HG03039 (cell line): ENCODE data around the gene OSER1.

Source experiments
- ATAC-seq: cut with Tn5 transposase; IDR thresholded peaks from one replicate; pipeline ENCODE4 v1.9.1; 2021; ENCODE audit warnings: mild to moderate bottlenecking, moderate library complexity; ENCODE audit not compliant: unreplicated experiment

OSER1 gene

GRCh38 chr20:44181611-44182010 is 29.0 kb downstream of the OSER1 start:
- ATAC-seq = no peak

DNA sequence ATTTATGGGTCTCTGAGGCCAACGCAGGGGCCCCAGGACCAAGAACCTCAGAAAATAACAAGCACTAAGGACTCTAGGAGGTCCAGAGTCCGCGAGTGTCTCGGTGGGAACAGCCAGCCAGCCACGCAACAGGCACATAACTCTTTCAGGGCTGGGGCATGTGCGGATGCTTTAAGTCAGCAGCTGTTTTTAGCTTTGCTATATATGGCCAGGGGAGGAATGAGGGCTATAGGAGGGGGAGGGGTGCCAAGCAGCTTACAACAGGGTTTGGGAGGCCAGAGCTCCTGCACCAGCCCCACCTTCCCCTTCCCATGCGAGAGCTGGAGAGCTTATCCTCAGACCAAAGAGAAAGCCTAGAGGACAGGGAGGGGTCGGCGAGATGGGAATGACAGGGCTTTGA is 29.8 kb downstream of the OSER1 start:
- ATAC-seq = no peak

DNA sequence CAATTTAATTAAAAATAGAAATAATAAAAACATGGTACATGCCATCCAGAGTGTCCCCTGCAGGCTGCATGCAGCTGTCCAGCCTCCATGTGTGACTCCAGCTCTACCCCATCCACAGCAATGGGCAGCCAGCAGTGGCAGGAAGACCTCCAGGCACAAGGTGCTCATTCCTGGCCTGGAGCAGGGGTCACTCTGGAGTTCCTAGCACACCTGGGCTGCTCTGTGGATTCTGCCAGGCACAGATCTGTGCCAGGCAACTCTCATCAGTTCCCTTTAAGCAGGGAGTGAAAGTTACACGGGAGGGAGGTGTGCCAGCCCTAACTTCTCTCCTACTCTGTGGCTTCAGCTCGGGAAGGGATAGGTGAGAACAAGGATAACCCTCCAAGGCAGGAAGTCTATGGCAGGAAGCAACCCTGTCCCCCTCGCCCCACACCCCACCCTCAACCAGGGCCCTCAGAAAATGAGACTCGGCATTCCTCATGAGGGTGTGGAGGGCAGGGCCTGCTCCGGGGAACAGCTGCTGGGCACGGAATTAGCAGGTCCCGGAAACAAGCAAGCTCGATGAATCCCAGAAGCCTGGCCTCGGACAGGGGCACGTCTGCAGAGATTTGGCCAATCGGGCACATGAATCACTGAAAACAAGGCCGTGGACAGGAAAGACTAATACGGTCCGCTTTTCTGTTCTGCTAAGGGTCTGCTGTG is 33.6 kb downstream of the OSER1 start:
- no peak for ATAC-seq

- no peak for ATAC-seq
Observed at GRCh38 chr20:44174996-44175765, 35.4 kb downstream of the OSER1 start.

DNA sequence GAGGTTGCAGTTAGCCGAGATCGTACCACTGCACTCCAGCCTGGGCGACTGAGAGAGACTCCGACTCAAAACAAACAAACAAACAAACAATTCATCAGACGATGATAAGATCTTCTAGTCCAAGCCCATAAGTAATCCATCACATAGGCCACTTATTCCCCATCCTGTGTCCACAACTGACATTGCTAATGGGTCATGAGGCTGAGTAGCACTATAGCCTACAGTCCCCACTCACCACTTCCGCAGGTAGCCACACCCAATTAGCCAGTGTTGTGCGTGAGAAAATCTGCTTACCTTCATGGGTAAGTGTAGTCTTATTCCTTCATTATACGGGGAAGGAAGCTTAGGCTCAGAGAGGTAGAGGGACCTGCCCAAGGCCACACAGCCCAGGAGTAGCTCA is 36.7 kb downstream of the OSER1 start:
- ATAC-seq = no peak

GRCh38 chr20:44173116-44173515 is 37.5 kb downstream of the OSER1 start:
- ATAC-seq = no peak

- ATAC-seq = no peak
Observed at GRCh38 chr20:44172572-44172950, 38.0 kb downstream of the OSER1 start.

DNA sequence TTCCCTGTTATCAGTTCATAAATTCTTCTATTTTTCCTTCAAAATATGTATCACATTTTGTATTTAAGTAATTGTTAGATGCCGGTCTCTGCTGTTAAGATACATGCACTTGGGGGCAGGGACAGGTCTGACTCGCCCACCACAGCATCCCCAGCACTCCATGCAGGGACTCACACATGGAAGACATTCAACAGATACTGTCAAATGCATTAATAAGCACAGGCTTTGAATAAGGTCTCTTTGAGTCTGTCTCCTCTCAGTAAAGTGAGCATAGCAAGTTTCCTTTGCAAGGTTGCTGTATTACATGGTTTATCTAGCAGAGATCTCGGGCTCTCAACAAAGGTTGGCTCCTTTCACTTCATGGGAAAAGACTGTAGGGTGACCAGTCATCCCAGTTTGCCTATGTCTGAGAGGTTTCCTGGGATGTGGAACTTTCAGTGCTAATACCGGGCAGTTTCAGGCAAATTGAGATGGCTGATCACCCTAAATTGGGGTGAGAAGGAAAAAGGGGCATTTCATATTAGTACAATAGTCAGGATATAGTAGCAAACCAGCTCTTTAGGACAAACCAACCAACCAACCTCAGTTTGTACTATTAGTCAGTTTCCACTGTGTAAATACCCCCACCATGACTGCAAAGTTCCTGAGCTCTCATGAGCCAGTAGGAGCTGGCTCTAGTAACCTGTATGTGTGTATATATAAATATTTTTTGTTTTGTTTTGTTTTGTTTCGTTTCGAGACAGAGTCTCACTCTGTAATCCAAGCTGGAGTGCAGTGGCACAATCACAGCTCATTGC is 38.6 kb downstream of the OSER1 start:
- no peak for ATAC-seq

DNA sequence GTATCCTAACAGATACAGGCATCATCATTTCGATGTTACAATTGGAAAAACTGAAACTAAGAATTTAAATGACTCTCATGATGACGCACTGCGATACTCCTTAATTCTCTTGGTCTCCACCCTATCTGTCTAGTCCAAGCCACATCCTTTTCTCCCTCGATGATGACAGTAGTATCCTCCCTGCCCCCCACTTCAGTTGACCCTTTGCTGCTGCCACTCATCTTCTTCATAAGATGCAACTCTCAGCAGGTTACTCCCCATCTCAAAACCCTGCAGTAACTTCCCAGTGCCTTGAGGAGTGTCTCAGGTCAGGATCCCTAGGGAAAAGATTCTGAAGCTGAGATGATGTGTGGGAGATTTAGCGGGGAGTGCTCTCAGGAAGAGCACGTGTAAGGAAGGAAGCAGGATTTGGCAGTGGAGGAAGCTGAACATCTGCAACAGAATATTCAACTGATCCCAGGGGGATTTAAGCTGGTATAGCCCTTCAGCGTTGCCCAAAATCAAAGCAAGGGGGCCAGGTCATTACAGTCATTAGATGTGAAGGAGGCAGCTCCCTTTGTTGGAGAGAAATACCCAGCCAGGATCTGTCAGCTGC is 39.7 kb downstream of the OSER1 start:
- no peak for ATAC-seq

DNA sequence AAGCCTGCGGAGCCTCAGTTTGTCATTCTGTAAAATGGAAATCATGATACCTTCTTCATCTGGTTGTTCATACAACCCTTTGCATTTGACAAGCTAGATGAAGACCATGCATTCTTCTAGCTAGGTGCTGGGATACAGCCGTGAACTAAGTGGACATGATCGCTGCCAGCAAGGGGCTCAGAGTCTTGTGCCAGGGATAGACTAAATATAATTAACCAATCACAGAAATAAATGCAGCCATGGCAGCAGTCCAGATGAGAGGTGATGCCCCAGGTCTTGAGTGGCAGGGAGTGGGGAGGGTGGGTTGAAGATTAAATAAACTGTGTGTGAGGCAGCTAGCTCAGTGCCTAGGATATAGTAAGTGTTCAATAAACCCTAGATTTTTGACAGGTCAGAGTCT is 42.8 kb downstream of the OSER1 start:
- no peak for ATAC-seq

- no peak for ATAC-seq
Observed at GRCh38 chr20:44166477-44166876, 44.1 kb downstream of the OSER1 start.

DNA sequence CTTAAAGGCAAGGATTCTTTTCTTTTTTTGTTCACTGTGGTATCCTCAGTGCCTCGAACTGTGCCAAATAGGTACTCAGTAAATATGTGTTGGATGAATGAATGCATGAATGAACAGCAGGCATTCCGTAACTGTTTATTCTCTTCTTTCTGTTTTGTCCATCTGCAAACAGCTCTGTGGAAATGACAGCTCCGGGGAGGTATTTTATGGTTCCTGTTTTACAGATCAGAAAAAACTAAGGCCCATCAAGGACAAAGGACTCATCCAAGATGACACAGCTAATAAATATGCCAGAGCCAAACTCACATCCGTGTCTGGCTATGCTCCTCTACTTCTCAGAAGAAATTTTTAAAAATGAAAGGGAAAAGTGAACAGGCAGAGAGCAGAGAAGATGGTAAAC is 44.6 kb downstream of the OSER1 start:
- no peak for ATAC-seq

- no peak for ATAC-seq
Observed at GRCh38 chr20:44160133-44160532, 50.4 kb downstream of the OSER1 start.

DNA sequence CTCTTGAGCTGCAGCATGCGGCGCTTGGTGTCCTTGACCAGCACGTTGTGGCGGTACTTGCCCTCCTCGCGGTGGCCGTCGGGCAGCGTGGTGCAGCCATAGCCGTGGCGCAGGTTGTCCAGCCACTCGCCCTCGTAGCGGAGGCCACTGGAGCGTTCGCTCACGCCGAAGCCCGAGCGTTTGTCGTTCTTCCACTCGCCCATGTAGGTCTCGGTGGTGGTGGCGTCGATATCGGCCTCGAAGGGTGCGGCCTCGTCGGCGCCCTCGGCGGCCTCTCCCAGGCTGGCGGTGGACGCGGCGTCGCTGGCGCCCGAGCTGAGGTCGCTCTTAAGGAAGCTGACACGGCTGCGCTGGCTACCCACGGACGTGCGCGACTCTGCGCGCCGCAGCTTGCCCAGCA is 50.9 kb downstream of the OSER1 start:
- no peak for ATAC-seq

GRCh38 chr20:44159125-44159524 is 51.4 kb downstream of the OSER1 start:
- no peak for ATAC-seq

DNA sequence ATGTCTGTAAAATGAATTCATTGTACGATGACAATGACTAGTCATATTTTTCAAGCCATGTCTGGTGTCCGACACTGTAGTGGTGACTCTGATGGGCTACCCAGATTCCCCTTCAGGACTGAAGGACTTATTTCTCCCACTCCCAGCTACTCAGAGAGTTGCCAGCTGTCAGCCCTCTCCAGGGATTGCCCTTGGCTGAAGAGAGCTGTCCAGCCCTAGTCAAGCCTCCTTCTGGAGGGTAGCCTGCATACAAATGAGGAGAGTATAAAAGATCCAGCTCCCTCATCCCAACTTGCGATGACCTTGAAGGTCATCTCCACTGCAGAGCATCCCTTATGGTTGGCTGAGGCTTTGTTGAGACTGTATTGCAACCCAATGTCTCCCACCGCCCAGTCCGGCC is 53.5 kb downstream of the OSER1 start:
- ATAC-seq = no peak

DNA sequence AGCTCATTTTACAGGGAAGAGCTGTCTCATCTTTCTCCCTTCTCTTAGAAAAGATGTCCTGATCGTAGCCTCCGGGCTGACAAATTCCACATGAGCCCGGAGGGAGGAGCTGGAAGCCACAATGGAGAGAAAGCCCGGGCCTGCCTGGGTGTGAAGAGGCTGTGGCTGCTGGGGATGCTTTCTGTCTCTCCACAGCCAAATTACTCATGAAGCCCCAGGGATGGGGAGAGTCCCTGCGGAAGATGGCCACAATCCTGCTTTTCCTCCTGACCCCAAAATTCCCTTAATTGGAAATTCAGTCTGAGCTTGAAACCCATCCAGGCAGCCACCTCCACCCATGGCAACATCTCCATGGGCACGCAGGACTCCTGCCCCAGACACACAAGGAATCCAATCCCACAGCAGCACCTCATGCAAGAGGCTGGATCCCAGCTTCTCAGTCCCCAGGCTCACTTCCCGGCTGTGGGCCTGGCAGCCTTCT is 56.0 kb downstream of the OSER1 start:
- no peak for ATAC-seq

GRCh38 chr20:44153636-44154043 is 56.9 kb downstream of the OSER1 start:
- ATAC-seq = no peak

DNA sequence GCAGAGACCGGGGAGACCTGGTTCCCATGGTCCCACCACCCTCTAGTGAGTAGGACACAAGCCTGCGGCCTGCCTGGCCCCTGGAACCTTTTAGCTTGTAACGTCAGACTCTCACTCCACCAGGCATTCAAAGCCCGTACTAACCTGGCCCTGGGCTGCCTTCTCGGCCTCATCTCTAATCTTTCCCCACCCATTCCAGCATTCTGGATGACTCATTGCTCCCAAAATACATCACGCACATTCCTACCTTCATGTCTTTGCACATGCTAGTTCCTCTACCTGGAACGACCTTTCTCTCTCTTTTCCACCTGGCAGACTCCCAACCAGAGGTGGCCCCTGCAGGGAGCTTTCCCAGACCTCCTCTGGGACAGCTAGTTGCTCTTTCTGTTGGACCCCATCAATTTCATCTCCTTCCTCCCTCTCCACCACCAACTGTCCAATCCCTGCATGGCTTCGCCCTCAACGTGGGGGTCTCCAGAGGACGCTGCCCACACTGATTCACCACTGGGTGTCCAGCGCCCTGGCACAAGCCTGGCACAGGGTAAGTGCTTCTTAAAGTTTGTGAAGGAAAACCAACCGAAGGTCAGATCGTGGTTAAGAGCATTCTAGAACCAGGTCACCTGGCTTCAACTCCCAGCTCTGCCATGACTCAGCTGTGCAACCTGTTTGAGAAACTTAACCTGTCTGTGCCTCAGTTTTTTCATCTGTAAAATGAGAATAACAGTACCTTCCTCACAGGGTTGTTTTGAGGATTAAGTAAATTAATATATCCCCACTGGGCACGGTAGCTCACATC is 58.8 kb downstream of the OSER1 start:
- no peak for ATAC-seq

DNA sequence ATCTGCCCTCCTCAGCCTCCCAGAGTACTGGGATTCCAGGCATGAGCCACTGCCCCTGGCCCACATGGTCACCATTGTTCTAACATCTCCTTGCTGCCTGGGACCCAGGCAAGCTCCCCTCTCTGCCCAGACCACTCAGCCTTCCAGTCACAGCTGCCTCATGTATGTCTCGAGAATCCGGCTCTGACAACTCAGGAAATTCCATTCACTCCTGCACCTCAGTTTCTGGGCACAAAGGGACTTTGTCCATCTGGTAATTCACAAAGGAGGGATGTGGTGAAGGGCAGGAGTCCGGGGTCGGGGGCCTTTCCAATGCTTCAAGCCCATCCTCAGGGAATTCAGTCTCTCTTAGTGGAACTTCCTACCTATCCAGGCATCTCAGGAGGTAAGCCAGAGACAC is 64.3 kb downstream of the OSER1 start:
- ATAC-seq = no peak
